Testis (tissue), 2 donors: ENCODE measurements around the gene BTF3L4.

Experiments used
- POLR2A ChIP-seq: fragments of 450-650 bp; IDR thresholded peaks from one replicate; pipeline ENCODE4 v1.6.1; 2017; ENCODE audit warnings: antibody characterized with exemption, mild to moderate bottlenecking, moderate library complexity
- TF ChIP-seq, protein P1 (sequence below), 3 experiments: fragments of 450-650 bp in 2 of 3; fragments of 200-600 bp in 1 of 3; sonication (generic) in 1 of 3; IDR thresholded peaks; one replicate each; pipeline ENCODE4 v1.5.1; 2016 to 2019; ENCODE audit warnings: antibody characterized with exemption in 3 of 3, mild to moderate bottlenecking in 2 of 3, moderate library complexity in 1 of 3

DNA sequence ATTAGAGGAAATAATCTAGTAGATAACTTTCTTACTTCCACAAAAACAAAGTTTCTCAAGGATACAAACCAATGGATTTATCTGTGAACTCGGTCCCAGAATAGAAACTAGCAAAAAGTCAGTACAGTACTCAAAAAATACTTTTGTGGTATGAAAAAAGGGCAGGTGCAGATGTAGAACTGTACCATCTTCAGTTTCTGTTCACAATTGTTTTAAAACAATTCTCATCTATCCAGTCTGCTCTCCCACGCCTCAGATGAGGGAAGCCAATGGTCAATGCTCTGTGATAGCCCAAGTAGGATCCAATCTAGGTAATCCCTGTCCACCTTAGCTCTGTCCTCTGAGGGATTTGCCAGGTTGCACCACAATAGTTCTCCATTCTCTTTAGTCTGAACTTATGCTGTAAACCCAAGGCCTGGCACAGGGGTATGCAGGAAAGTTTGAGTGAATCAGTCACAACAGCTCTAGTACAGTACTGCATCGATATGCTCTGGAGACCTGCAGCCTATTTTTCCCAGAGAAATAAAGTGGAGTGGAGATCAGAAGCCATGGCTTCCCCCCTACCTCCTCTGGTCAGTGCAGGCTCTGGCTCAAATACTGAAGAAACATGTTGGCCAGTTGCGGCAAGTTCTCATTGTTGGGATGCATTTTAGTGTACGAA lies 23.8 kb upstream of the BTF3L4 start:
- TF ChIP-seq, protein P1, sequence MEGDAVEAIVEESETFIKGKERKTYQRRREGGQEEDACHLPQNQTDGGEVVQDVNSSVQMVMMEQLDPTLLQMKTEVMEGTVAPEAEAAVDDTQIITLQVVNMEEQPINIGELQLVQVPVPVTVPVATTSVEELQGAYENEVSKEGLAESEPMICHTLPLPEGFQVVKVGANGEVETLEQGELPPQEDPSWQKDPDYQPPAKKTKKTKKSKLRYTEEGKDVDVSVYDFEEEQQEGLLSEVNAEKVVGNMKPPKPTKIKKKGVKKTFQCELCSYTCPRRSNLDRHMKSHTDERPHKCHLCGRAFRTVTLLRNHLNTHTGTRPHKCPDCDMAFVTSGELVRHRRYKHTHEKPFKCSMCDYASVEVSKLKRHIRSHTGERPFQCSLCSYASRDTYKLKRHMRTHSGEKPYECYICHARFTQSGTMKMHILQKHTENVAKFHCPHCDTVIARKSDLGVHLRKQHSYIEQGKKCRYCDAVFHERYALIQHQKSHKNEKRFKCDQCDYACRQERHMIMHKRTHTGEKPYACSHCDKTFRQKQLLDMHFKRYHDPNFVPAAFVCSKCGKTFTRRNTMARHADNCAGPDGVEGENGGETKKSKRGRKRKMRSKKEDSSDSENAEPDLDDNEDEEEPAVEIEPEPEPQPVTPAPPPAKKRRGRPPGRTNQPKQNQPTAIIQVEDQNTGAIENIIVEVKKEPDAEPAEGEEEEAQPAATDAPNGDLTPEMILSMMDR (IDR thresholded peaks at IDR 0.05) = no peak
- TF ChIP-seq POLR2A = no peak
